DMS53 treated with DMSO at 0.1 percent for 48 hours (cell line): ENCODE measurements around the gene TAS1R2.

ENCODE experiments used
- DNase-seq: peaks from one replicate; lab custom pipeline; 2025; ENCODE audit not compliant: unreplicated experiment; lab: John Stamatoyannopoulos, UW

The TAS1R2 gene

DNA sequence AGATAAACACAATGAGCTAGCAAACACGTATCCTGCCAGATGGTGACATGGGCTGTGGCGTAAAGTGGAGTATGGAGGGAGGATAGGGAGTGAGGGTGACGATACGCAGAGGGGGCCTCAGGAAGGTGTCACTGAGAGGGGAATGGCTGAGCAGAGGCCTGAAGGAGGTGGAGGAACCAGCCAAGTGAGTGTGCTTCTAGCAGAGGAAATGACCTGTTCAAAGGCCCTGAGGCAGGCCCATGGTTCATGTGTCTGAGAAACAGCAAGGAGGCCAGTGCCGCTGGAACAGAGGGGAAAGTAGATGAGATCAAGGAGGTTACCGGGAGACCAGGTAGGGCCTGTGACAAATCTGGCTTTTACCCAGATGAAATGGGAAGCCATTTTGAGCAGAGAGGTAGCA is 36.0 kb downstream of the TAS1R2 start:
- no peak for DNase-seq

DNA sequence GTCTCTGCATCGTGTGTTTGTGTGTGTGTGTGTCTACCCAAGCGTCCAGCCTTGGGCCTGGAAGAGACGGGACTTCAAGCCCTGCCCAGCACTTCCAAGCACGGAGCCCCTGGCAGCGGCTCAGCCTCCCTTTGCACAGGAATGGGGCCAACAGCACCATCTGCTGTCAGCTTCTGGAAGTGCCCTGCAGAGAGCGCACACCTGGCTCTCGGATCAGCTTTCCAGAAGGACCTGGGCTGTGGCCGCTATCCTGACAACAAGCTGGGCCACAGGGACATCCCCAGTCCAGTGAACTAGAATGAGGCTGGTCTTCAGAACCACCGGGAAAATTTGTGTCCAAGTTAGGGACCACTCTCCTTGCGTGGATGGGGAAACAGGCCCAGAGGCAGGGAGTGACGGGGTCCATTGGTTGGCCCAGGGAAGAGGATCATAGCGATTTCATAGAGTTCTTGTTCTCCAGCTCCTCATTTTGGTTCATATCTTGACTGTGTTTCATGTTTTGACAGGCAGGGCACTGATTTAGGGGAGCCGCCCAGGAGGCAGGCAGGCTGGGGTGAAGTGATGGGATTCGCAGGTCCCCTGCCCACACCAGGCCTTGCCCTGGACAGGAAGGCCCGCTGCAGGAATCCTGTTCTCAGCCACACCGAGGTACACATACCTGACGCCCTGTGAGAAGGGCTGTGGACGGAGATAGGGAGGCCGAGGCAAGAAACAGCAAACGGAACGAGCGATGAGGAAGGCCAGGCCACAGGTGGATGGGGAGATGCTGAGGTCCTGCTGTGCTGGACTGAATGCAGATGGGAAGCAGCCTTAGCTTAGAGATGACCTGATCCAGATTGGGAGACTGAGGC is 38.4 kb downstream of the TAS1R2 start:
- peak; percentile 33 for DNase-seq

DNA sequence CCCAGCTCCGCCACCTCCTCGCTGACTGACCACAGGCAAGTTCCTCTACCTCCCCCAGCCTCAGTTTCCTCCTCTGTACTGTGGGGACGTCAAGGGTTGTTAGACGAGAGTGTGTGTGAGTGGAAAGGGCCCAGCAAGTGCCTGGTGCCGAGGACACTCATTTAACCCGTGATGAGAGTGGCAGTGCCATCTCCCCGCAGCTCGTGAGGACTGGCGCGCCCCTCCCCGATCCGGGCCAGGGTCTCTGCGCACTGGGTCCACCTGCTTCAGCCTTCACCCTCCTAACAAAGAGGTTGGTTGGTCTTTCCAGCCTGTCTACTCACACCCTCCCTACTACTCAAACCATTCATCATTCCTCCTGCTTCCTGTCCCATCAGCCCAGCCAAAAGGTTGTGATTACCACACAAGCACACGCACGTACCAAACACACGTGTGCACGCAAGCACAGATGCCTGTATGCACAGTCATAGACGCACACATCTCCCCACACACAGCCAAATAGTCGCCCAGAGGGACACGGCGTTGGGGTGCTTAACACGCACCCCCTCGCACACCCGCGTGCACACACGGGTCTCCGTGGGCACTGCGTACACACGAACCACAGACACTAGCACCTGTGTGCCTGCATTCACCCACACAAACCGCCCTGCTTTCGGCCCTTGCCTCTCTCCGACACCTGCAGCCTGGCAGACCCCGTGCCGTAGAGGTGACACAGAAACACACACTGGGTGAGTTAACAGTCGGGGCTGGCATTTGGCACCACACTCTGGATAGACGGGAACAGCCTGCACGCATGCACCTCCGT is 39.3 kb downstream of the TAS1R2 start:
- DNase-seq, result no peak

GRCh38 chr1:18819203-18819602 is 40.3 kb downstream of the TAS1R2 start:
- no peak for DNase-seq

DNA sequence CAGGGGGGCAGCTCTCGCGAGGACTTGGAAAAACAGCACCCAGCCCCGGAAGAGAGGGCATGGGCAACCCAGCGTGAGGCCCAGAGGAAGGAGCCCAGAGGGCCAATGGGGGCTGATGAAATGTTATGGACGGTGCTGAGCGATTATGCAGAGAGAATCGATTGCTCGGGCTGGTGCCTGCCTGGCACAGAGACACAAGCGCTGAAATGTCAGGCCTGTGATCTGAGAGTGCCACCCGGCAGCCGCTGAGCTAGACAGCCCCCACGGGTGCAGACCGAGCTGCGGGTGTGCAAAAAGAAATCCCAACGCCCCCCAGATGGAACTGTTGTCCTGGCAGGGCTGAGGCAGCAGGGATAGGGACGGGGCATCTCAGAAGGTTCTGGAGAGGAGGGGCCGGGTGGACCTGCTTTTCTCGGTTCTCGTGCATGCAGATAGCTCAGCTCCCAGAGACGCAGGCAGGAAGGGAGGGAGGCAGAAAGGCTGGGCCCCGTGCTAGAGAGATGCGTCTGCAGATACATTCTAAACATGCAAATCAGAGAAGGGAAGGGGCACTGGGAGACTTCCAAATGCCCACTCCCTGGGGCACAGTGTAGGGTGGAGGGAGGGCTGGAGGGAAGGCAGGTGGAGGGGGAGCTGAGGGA is 41.5 kb downstream of the TAS1R2 start:
- DNase-seq, result no peak

DNA sequence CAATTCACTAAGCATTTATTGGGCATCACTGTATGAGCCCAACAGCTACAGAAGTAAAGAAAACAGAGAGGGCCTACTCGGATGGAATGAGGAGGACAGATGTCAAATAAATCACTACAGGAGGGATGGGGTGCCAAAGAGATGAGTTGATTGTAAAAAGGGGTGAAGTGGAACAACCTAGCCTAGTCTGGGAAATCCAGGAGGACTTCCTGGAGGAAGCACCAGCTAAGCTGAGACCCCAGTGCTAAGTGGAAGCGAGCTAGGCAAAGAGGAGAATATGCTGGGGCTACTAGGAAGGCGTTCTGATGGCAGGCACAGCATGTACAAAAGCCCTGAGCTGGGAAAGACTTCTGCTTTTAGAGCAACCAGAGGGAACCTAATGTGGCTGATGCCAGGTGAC is 42.1 kb downstream of the TAS1R2 start:
- no peak for DNase-seq

DNA sequence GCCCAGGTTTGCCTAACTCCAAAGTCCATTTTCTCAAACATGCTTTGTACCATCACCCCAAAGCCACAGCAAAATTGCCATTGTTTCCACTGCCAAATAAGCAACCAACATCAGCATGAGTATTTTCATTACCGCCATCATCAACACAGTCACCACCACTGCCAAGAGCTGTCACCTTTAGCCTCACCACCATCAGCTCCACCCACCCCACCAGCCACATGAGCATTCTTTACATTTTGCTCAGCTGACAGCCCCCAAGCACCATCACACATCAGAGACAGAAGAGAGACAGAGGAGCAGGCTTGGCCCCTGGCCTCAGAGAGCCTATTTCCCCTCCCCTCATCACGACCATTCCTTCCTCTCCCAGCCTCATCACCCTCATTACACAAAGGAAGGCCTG is 42.7 kb downstream of the TAS1R2 start:
- DNase-seq, result no peak

DNA sequence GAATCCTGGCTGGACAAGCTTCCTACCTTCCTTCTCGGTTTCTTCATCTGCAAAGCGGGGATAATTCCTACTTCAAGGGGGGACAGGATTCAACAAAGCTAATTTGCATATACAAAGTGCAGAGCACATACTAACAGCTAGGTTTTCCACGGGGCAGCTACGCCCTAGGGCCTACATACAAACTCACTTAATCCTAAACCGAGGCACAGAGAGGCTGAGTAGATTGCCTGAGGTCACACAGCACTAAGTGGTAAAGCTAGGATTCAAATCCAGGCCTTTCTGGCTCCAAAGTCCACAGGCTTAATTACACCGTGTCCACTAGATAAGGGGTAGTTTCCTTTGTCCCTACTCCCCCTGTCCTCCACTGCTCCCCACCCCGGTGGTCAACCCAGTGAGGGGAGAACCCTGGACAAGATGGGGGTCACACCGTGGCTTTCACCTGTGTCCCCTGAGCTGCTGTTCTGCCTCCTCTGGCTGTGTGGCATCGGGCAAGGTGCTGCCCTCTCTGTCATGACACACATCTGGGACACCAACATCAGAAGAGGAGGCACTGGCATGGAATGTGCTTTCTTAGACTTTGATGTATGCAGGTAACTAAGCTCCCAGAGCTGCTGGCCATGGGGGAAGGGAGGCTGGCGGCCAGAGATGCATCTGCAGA is 44.5 kb downstream of the TAS1R2 start:
- no peak for DNase-seq

GRCh38 chr1:18814425-18814824 is 45.0 kb downstream of the TAS1R2 start:
- DNase-seq, result no peak

GRCh38 chr1:18812453-18812939 is 47.0 kb downstream of the TAS1R2 start:
- DNase-seq, result no peak

DNA sequence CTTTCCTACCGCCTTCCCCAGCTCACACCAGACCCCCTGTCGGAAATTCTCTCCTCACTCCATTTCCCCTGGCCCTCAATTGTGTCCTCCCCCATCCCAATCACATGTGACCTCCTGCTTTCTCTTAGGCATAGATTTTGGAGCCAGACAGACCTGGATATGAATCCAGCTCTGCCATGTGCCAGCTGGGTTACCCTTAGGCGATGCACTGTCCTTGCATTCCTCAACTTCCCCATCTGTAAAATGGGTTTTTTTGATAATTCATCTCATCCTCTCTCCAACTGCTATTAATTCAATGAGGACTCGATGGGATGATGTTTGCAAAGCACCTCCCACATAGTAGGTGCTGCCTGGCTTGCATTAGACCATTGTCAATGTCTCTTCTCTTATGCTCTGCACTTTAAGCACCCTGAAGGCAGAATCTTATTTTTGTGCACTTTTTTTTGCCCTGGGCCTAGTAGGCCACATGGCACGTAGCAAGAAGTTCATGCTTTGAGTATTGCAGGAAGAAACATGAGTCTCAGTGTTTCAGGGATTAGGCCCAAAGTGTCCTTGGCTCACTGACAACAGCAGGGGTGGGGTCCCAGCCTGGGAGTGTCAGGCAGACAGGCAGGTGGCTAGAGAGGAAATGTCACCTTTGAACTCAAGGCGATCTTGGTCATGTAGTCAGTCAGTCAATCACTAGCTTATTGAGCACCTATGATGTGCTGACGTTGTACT is 47.6 kb downstream of the TAS1R2 start:
- no peak for DNase-seq

GRCh38 chr1:18809953-18810899 is 49.2 kb downstream of the TAS1R2 start:
- no peak for DNase-seq

DNA sequence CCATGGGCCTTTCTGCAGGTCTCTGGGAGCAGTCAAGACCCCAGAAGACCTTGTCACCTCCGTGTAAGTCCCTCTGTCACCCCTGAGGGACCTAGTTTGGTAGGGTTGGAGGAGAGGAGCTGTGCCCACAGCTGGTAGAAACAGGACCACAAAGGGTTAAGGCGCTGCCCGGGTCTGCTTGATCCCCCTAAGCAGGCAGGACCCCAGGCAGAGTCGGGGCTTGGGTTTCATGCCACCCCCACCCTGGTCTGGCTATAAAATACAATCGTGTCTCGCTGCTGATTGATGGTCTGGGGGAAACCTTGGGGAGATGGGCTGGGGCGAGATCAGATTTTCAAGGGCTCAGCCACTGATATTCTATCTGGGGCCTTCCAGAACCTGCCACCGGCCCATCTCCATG is 50.9 kb downstream of the TAS1R2 start:
- DNase-seq, result no peak

- DNase-seq, result no peak
Observed at GRCh38 chr1:18807334-18808063, 52.0 kb downstream of the TAS1R2 start.

- DNase-seq, result no peak
Observed at GRCh38 chr1:18805925-18806849, 53.3 kb downstream of the TAS1R2 start.

GRCh38 chr1:18805150-18805879 is 54.1 kb downstream of the TAS1R2 start:
- DNase-seq, result no peak

DNA sequence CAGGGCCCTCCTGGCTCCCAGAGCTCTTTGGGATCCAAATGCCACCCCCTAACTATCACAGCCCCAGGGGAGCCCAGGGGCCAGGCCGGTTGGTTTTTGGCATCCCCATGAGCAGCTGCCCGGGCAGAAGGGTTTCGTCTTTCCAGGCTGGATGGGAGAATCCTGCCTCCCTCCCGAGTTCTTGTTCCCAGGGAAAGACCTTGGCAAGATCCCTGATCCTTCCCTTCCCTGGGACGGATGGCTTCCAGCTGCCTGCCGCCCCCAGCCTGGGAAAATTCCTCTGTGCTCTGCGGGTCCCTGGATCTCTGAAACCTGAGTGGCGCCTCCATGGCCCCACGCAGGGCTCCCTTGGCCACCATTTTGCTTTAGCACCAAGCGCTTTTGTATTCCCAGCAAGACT is 55.6 kb downstream of the TAS1R2 start:
- no peak for DNase-seq
